UCSD-AML1 (cell line): ENCODE measurements around the gene TLR9.
"Not testable (repeated sequence)": the region's sequence is repeated elsewhere in the genome, so short reads cannot be mapped to it uniquely, and the experiment has no call there.

ENCODE experiments used
- DNase-seq: peaks from one replicate; lab custom pipeline; 2025; ENCODE audit not compliant: unreplicated experiment; lab: John Stamatoyannopoulos, UW

TLR9 gene, protein sequence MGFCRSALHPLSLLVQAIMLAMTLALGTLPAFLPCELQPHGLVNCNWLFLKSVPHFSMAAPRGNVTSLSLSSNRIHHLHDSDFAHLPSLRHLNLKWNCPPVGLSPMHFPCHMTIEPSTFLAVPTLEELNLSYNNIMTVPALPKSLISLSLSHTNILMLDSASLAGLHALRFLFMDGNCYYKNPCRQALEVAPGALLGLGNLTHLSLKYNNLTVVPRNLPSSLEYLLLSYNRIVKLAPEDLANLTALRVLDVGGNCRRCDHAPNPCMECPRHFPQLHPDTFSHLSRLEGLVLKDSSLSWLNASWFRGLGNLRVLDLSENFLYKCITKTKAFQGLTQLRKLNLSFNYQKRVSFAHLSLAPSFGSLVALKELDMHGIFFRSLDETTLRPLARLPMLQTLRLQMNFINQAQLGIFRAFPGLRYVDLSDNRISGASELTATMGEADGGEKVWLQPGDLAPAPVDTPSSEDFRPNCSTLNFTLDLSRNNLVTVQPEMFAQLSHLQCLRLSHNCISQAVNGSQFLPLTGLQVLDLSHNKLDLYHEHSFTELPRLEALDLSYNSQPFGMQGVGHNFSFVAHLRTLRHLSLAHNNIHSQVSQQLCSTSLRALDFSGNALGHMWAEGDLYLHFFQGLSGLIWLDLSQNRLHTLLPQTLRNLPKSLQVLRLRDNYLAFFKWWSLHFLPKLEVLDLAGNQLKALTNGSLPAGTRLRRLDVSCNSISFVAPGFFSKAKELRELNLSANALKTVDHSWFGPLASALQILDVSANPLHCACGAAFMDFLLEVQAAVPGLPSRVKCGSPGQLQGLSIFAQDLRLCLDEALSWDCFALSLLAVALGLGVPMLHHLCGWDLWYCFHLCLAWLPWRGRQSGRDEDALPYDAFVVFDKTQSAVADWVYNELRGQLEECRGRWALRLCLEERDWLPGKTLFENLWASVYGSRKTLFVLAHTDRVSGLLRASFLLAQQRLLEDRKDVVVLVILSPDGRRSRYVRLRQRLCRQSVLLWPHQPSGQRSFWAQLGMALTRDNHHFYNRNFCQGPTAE

DNA sequence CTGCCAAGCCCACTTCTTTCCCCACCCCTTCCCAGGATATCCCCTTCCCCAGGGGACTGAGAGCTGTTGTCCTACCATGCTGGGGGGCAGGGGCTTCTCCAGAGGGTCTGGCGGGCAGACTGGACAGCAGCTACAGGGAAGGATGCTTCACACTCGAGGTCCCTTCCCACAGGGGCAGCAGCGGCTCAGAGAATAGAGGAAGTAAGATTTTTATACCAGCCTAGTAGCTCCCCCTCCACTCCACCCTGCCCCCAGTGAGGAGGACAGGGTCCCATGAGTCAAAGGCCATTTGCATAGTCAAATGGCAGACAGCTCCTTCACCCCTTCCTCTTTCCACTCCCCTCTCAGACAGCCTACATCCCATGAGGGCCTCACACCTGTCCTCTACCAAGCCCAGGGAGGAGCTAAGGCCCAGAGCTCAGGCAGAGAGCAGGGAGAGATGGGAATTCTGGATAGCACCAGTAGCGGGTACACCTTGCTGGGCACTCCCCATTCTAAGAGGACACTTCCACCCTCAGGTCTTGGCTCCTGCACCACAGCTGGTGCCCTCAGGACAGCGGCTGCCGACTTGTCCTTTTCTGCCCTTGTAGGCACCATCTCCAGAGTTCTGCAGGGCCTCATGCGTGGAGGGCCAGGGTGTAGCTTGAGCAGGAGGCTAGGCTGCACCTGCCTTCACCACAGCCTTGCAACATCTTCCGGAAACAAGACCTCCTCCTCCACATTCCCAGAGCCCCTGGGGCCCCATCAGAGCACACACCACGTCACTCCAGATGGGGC, at the start of gene TLR9:
Gene TLR9 (minus strand): TSS at position 194 of the 777 bp plus-strand sequence. CDS start 116 bp downstream, at position 78.
- peak; percentile 52 for DNase-seq

DNA sequence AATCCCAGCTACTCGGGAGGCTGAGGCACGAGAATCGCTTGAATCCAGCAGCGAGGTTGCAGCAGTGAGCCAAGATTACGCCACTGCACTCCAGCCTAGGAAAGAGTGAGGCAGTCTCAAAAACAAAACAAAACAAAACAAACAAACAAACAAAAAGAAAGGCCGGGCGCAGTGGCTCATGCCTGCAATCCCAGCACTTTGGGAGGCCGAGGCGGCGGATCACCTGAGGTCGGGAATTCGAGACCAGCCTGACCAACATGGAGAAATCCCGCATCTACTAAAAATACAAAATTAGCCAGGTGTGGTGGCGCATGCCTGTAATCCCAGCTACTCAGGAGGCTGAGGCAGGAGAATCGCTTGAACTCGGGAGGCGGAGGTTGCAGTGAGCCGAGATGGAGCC, 49.3 kb upstream of the TLR9 start:
- not testable (repeated sequence) for DNase-seq

DNA sequence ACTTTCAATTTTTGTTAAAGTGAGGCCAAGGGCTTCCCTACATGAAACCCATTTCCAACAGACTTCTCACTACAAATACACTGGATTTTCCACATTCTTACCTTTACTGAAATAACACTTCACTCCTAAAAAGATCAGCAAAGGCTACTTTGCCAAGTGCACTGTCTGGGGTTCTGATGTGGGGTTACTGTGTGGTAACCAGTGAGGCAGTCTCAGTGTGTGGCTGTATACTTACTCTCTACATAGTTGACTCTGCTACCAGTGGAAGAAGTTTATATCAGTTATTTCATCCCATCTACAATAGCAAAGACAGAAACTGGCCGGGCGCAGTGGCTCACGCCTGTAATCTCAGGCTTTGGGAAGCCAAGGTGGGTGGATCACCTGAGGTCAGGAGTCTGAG, 47.4 kb upstream of the TLR9 start:
- no peak for DNase-seq

DNA sequence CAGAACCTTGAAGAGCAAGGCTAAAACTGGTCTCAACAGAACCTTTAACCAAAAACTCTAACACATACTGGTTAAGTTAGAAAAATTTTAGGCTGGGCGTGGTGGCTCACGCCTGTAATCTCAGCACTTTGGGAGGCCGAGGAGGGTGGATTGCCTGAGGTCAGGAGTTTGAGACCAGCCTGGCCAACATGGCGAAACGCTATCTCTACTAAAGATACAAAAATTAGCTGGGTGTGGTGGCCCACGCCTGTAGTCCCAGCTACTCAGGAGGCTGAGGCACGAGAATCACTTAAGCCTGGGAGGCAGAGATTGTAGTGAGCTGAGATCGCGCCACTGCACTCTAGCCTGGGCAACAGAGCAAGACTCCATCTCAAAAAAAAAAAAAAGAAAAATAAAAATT, 46.7 kb upstream of the TLR9 start:
- not testable (repeated sequence) for DNase-seq

DNA sequence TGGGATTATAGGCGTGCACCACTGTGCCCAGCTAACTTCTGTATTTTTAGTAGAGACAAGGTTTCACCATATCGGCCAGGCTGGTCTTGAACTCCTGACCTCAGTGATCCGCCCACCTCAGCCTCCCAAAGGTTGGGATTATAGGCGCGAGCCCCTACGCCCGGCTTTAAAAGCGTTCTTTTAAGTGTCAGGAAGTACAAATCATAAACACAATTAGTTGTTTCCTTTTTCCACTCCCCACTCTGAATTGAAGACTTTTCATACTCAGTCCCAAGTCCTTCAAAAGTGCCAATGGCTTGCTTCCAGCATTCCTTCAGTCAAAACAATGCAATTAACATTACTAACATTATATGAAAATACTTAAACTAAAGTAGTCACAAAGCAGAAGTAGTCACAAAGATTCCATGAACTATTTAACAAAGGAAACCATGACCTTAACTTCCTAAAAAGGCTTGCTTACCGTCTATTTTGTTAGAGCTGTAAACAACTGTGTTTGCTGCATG, 44.9 kb upstream of the TLR9 start:
- DNase-seq: no peak

DNA sequence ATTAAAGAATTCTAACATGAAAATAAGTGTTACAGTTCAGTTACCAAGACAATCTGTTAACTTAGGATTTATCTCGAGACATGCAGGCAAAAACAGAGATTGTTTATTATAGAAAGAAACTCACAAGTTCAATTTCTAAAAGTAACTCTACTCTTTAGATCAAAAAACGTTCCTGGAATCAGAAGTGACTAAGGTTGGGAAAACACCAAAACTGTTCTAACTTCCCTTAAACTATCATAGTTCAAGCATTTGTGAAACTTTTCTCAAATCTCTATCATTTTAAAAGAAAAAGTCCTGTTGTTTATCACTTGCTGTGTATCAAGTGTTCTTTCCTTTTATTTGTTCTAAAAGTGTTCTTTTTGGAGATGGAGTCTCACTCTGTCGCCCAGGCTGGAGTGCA, 44.3 kb upstream of the TLR9 start:
- DNase-seq: no peak

DNA sequence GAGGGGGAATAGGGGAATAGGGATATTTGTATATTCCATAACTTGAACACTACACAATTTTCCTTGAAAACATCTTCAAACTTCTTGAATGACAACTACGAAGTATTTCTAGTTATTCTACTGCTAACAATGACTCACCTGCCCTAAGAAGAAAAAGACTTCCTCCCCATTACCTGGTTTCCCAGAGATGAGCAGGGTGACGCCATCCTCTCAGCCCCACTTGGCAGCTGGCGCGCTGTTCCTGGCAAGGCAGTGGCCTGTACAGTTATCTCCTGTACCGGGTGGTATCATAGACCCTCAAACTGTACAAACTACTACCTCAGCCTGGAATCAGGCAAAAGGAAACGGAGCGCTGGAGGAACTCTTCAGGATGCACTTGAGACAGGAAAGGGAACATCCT, 42.6 kb upstream of the TLR9 start:
- DNase-seq: no peak

DNA sequence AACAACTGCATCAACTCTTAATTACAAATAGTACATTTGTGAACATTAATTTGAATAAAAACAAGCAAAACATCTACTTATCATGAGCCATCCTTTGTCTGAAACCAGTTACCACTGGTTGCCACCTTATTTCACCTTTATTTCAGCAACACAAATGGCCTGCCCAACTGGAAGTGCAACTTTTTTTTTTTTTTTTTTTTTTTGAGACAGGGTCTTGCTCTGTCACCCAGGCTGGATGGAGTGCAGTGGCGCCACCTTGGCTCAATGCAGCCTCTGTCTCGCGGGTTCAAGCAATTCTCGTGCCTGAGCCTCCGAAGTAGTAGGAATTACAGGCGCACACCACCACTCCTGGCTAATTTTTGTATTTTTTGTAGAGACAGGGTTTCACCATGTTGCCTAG, 39.9 kb upstream of the TLR9 start:
- DNase-seq: no peak

DNA sequence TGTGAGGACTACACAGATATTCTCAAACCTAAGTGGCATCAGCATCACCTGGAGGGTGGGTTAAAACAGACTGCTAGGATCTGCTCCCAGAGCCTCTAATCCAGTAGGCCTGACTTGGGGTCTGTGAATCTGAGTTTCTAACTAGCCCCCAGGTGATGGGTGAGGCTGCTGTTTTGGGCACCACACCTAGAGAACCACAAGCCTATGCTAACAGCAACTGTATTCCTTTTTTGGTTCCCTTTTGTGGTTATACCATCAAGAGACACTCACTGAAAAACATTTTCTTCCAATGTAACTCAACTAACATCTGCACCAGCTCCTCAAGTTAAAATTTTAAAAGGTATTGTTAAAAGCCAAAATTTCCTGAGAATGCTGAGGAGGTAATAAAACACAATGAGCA, 37.0 kb upstream of the TLR9 start:
- no peak for DNase-seq

DNA sequence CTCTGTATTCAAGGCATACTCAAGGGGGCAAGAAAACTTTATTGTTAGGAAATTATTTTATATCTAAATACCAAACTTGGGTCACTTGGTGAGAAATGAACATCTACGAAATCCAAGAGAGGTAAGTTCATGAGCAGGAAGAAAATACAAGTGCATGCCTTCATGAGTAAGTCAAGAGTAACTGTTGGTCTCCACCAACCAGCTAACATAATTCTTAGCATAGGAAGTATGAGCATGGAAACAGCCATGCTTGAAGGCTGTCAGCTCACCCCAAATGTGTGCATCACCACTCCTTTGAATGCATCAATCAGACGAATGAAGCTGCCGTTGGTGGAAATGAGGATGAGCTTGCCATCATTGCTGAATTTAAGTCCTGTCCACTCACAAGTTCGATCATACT, 34.0 kb upstream of the TLR9 start:
- no peak for DNase-seq

DNA sequence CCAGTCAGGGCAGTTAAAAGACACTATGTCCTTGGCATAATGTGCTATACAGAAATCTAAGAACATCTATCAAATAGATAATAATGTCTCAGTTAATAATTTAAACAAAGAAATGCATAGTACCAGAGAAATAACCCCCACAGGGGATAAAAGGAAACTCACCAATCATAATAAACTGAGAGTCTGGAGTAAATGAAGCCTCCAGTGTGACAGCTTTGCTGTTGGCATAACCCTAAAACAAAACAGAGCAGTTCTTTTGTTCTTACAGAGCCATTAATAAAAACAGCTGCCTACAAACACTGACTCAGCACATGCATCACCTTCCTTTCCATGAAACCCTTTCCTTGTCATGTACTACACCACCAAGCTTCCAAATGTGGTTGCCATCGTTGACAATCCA, 33.6 kb upstream of the TLR9 start:
- DNase-seq: no peak

DNA sequence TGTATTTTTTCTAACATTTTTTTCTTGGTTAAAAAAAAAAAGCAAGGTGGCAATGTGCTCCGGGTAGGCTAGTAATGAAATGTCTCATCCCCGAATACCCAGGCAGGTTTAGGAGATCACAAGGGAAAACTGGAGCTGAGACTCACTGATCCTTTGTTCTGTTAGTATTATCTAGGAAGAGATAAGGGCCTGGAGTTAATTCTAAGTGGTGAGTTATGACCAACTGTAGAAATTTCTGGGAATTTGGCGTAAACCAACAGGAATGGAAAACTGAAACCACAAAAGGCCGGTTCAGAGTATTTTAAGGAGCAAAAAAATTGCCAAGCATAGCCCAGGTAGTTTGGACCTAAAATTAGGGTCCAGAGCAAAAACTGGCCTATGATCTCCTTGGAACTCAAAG, 32.5 kb upstream of the TLR9 start:
- DNase-seq: no peak

DNA sequence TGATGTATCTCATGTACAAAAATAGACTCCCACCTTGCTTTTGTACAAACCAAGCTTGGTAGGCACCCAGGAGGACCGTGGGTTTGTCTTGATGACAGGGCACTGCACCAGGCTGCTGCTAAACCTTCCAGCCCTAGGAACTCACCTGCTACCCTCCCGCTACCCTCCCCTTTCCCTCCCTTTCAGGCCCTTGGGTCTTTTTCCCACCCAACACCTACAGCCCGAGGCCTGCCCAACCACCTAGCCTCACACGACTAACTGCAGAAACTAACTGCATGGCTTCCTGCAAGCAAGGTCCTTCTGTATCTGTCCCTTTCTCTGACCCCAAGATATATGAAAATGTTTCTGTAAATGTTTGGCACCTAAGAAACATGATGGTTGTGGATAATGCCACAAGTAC, 31.2 kb upstream of the TLR9 start:
- no peak for DNase-seq

DNA sequence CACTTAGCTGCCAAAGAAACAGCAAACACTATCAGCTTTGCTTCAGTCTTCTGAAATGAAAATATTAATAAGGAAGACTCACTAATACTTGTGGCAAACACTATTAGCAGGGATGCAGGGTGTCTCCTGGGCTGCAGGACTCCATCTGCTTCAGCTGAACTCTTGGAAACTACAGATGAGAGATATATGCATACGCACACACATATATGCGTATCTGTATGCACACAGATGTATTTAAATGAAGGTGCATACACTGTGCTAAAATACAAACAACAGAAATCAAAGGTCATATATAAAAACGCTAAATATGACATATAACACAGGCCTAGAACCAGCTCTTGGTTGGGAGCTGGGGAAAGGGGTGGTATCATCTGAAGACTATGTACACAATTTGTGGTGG, 30.7 kb upstream of the TLR9 start:
- DNase-seq: no peak

DNA sequence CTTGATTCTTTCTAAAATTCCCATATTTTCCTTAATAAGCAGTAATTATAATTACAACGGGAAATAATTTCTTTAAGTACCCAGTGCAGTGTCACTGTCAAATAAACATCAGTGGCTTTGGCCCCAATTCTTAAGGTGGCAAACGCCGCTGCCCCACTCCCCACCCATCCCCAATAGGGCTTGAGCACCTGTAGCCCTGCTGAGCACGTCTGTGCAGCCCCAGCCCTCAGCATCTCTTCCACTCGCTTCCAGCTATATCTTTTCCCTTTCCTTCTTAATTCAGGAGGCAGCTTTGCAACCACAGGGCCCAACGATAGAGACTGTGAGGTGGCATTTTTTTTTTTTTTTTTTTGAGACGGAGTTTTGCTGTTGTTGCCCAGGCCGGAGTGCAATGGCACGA, 29.2 kb upstream of the TLR9 start:
- DNase-seq: no peak

DNA sequence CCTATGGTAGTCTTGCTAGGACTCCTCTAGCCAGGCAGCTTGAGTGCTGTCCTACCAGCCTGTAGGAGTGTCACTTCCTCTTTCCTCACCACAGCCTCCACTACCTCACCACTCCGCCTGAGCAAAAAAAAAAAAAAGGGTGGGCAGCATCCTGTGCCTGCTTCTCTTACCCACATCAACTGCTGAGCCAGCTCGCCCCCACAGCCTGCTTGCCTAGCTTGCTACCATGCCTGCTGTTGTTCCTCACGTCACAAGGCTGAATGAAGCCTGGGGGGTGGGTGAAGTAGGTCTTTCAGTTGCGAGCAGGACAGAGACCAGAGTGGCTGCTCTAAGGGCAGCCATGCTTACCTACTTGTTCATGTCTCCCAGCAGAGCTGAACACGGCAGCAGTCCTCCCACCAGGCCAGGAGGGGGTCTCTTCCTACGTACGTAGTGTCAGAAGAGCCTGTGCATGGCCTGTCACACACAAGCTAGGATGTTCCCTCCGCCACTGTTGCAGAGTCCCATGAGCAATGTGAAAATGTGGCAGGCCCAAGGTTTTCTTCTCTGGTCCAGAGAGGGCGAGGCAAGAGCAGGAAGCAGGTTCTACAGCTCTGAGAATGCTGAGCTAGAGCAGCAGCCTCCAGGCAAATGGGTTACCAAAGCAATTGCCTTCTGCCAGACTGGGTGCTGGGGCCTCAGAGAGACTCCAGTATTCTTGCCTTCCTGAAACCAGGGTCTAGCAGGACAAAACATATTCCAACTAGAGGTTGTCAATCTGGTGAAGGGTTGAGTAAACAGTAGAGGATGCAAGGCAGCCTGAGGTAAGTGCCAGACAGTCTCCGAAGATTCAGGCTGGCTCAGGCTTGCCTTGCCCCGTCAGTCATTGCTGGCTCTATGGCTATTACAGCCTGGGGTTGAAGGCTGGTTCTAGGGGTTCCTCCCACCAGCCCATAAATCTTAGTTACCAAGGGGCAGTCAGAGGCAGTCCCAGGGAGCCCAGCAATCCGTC, 28.2 kb upstream of the TLR9 start:
- peak; percentile 84 for DNase-seq

DNA sequence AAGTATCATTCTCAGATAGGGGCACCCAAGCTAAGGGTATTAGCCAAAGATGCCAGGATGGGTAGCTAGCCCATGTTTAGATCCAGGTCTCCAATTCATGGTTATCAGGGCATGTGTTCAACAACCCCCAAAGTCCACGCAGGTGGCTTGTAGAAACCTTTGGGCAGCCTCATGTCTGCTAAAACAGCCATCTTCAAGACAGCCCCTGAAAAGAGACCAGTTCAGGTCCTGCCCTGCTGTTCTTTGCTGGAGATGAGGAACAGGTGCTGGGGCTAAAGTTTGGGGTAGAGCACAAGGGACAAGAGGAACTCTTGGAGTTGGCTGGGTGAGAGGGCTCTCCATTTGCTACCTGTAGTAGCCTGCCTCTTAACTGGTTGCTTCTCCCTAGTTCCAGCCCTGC, 24.7 kb upstream of the TLR9 start:
- DNase-seq: no peak

DNA sequence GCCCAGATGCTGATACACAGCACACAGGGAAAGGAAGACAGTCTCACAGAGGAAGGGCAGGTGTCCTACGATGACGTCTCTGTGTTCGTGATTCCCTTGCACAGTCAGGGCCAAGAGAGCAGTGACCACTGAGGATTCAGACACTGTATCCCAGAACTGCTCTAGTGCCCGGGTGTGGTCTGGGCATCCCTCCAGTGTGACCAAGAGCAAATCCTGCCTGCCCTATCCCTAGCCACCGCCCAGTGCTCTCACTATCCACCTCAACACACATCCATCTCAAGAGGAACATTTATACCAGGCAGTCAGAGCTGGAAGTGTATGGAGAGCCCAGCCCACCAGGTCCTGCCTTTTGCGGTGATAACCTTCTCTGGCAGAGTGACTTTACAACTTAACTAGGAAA, 24.2 kb upstream of the TLR9 start:
- DNase-seq: no peak

DNA sequence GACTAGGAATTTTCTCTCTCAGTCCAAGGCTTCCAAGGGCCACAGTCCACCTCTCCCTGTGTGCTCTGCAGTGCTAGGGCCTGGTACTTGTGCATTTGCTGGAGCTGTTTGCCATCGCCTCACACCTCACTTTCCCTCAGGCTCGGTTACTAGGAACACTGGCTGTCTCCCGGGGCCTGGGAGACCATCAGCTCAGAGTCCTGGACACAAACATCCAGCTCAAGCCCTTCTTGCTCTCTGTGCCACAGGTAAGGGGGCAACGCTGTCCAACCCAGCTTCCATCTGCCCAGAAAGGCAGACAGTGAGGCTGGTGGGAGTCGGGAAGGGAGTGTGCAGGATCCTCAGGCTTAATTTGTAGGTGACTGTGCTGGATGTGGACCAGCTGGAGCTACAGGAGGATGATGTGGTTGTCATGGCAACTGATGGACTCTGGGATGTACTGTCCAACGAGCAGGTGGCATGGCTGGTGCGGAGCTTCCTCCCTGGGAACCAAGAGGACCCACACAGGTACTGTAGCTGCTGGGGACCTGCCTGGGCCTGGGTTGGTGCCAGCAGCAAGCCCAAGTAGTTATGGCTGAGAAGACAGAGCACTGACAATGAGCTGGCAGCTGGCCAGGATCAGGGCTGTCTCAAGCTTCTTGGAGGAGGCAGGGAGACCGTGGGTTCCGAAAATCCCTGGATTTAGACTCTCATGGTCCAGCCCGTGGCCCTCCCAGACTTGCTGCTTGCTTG, 23.5 kb upstream of the TLR9 start:
- no peak for DNase-seq
